MM.1S (cell line): ENCODE measurements around the gene DNAJC22.
A peak's percentile ranks its signal among the peaks of the same experiment; 100 is the strongest.

Experiments used
- DNase-seq: peaks from one replicate; pipeline ENCODE4 v3.0.0-alpha.2; 2015
- H2AFZ ChIP-seq: fragments of 300-600 bp; sonication (generic); 2 replicates; pipeline ENCODE4 v1.6.0; 2016; ENCODE audit warnings: antibody characterized with exemption, low read length
- H3F3A ChIP-seq: fragments of 300-600 bp; sonication (generic); 2 replicates; pipeline ENCODE4 v1.6.1; 2016; ENCODE audit warnings: mild to moderate bottlenecking, antibody characterized with exemption, low read length, moderate library complexity, mixed read lengths; ENCODE audit not compliant: insufficient read depth
- H3K27ac ChIP-seq: fragments of 300-600 bp; sonication (generic); 2 replicates; pipeline ENCODE4 v1.5.1; 2016; ENCODE audit warnings: mild to moderate bottlenecking, low read length
- H3K27me3 ChIP-seq: fragments of 300-600 bp; sonication (generic); replicated peaks from 2 replicates; pipeline ENCODE4 v1.6.0; 2016; ENCODE audit warnings: low read length; ENCODE audit not compliant: insufficient read depth
- H3K36me3 ChIP-seq: fragments of 300-600 bp; sonication (generic); replicated peaks from 2 replicates; pipeline ENCODE4 v1.6.1; 2016; ENCODE audit warnings: mild to moderate bottlenecking, low read length, mixed read lengths; ENCODE audit not compliant: insufficient read depth
- H3K4me1 ChIP-seq: fragments of 300-600 bp; sonication (generic); 2 replicates; pipeline ENCODE4 v1.6.1; 2016; ENCODE audit warnings: low read length, mixed read lengths
- H3K4me2 ChIP-seq: fragments of 300-600 bp; sonication (generic); 2 replicates; pipeline ENCODE4 v1.6.0; 2016; ENCODE audit warnings: low read depth, low read length
- H3K4me3 ChIP-seq: fragments of 300-600 bp; sonication (generic); 2 replicates; pipeline ENCODE4 v1.5.1; 2016; ENCODE audit warnings: low read length, mixed read lengths
- H3K79me2 ChIP-seq: fragments of 300-600 bp; sonication (generic); 2 replicates; pipeline ENCODE4 v1.6.1; 2016; ENCODE audit warnings: mixed run types, low read length, mixed read lengths
- H3K9ac ChIP-seq: fragments of 300-600 bp; sonication (generic); 2 replicates; pipeline ENCODE4 v1.6.1; 2016; ENCODE audit warnings: low read length, mixed read lengths
- H3K9me2 ChIP-seq: fragments of 300-600 bp; sonication (generic); replicated peaks from 2 replicates; pipeline ENCODE4 v1.6.1; 2016; ENCODE audit warnings: mild to moderate bottlenecking, low read length, mixed read lengths; ENCODE audit not compliant: insufficient read depth
- H3K9me3 ChIP-seq: fragments of 300-600 bp; sonication (generic); replicated peaks from 2 replicates; pipeline ENCODE4 v1.6.1; 2016; ENCODE audit warnings: mild to moderate bottlenecking, low read length, mixed read lengths; ENCODE audit not compliant: insufficient read depth
- H4K20me1 ChIP-seq: fragments of 300-600 bp; sonication (generic); 2 replicates; pipeline ENCODE4 v1.6.1; 2016; ENCODE audit warnings: mild to moderate bottlenecking, low read length, moderate library complexity, mixed read lengths; ENCODE audit not compliant: insufficient read depth
- CTCF ChIP-seq: fragments of 300-600 bp; sonication (generic); IDR thresholded peaks from 2 replicates; pipeline ENCODE4 v1.5.1; 2016; ENCODE audit warnings: antibody characterized with exemption, low read length, mixed read lengths
- EZH2 ChIP-seq: fragments of 300-600 bp; sonication (generic); optimal IDR thresholded peaks from 2 replicates; pipeline ENCODE3; 2017; ENCODE audit warnings: low read depth, mild to moderate bottlenecking, antibody characterized with exemption, low read length, mixed read lengths
- EZH2phosphoT487 ChIP-seq: fragments of 300-600 bp; sonication (generic); IDR thresholded peaks from 2 replicates; pipeline ENCODE4 v1.6.1; 2018; ENCODE audit warnings: antibody characterized with exemption, low read length

Gene DNAJC22

GRCh38 chr12:49346659-49347310 lies at the start of gene DNAJC22:
Gene DNAJC22, plus strand, starts transcription at chr12:49346888. Its CDS starts 1,985 bp downstream, at chr12:49348873.
- Histone ChIP-seq H3F3A (no peaks in the 10 kb centered on the region), H2AFZ (peak within 1 kb of the TSS; percentile 46), H3K9me3 (no peaks in the 10 kb centered on the region), H4K20me1 (no peaks in the 10 kb centered on the region), H3K79me2 (no peaks in the 10 kb centered on the region), H3K36me3 (no peaks in the 10 kb centered on the region), H3K27ac (no peak within 1 kb of the TSS), H3K4me2 (peak within 1 kb of the TSS; percentile 92), H3K9ac (no peak within 1 kb of the TSS), H3K4me1 (peaks cover 20% of the 10 kb centered on the region; the same call in 1 of the 2 replicates), H3K9me2 (no peaks in the 10 kb centered on the region), H3K4me3 (peak within 1 kb of the TSS; percentile 56), H3K27me3 (peaks cover 70% of the 10 kb centered on the region)
- DNase-seq: peak; percentile 7
- TF ChIP-seq EZH2 (peak; percentile 100), CTCF (no peak)

GRCh38 chr12:49297695-49298060 lies 49.0 kb upstream of the DNAJC22 start:
- Histone ChIP-seq H3K9me3 (no peaks in the 10 kb centered on the region), H4K20me1 (no peaks in the 10 kb centered on the region), H2AFZ (no peak overlapping the region), H3K9me2 (no peaks in the 10 kb centered on the region), H3K36me3 (no peaks in the 10 kb centered on the region), H3F3A (no peaks in the 10 kb centered on the region), H3K27me3 (peaks cover 59% of the 10 kb centered on the region), H3K27ac (no peak overlapping the region), H3K4me2 (peak overlapping the region; percentile 93; the same call in 1 of the 2 replicates), H3K79me2 (no peaks in the 10 kb centered on the region), H3K9ac (no peak overlapping the region), H3K4me3 (no peak overlapping the region), H3K4me1 (peaks cover 7% of the 10 kb centered on the region; the same call in 1 of the 2 replicates)
- TF ChIP-seq CTCF: no peak
- no peak for TF ChIP-seq EZH2phosphoT487
- no peak for TF ChIP-seq EZH2
- no peak for DNase-seq

GRCh38 chr12:49298160-49298559 lies 48.5 kb upstream of the DNAJC22 start:
- Histone ChIP-seq H3K4me3 (no peak overlapping the region), H3K4me2 (no peak overlapping the region), H3K79me2 (no peaks in the 10 kb centered on the region), H3K27me3 (peaks cover 54% of the 10 kb centered on the region), H3K9ac (no peak overlapping the region), H4K20me1 (no peaks in the 10 kb centered on the region), H3K9me3 (no peaks in the 10 kb centered on the region), H2AFZ (no peak overlapping the region), H3K4me1 (peaks cover 7% of the 10 kb centered on the region; the same call in 1 of the 2 replicates), H3K9me2 (no peaks in the 10 kb centered on the region), H3F3A (no peaks in the 10 kb centered on the region), H3K27ac (no peak overlapping the region), H3K36me3 (no peaks in the 10 kb centered on the region)
- DNase-seq: no peak
- TF ChIP-seq EZH2phosphoT487 (no peak), CTCF (peak; percentile 22), EZH2 (no peak)
